Astrocyte (in vitro differentiated cells and primary cell): ENCODE measurements around the gene MAPKAP1.

ENCODE experiments used
- CTCF ChIP-seq: IDR thresholded peaks from 2 replicates; pipeline ENCODE4 v1.5.1; 2011; ENCODE audit warnings: low read depth, mild to moderate bottlenecking, inconsistent platforms, low read length, moderate library complexity; ENCODE audit not compliant: insufficient read depth
- EZH2 ChIP-seq: IDR thresholded peaks from 2 replicates; pipeline ENCODE4 v1.6.1; 2012; ENCODE audit warnings: mild to moderate bottlenecking, low read length, inconsistent platforms; ENCODE audit not compliant: insufficient read depth

DNA sequence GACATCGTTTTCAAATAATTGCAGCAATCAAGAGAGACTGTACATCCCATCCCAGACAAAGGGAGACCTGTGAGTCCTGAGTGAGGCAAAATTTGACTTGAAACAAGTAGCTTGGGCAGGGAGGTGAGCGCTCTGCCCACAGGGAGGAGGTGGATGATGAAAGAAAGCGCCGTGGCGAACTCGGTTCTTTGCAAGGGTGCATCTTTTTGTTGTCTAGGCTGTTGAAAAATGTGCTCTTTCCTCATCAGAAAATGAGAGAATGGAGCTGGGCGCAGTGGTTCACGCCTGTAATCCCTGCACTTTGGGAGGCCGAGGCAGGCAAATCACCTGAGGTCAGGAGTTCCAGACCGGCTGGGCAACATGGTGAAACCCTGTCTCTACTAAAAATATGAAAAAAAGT lies 294.8 kb downstream of the MAPKAP1 start:
- no peak for TF ChIP-seq CTCF
- no peak for TF ChIP-seq EZH2
